Natural killer cell (primary cell): ENCODE data around the gene BUD31. TPM values are rescaled to one million over a fixed set of nuclear protein-coding genes. Genes with fewer than 3 reads are reported as not detected.

Source experiments
- ATAC-seq, 3 donors: fragments of 150-1000 bp in 2 of 3; fragments of 200-7000 bp in 1 of 3; cut with Tn5 transposase; 1 replicate in 1 of 3; 2 replicates in 2 of 3; pipeline ENCODE4 v1.10.0; 2021; ENCODE audit warnings: mild to moderate bottlenecking in 2 of 3, moderate library complexity in 2 of 3
- DNase-seq, 2 donors: peaks; one replicate each; pipeline versions ENCODE4 v3.0.0 to v3.0.0-alpha.2; 2013 to 2021; ENCODE audit warnings: mixed read lengths in 1 of 2
- H3K27ac ChIP-seq: one replicate; pipeline ENCODE4 v1.5.1; 2013; ENCODE audit warnings: mild to moderate bottlenecking, low read length
- H3K27me3 ChIP-seq: one replicate; pipeline ENCODE4 v1.6.1; 2013; ENCODE audit warnings: low read length; ENCODE audit not compliant: control insufficient read depth, insufficient read depth
- H3K36me3 ChIP-seq: one replicate; pipeline ENCODE4 v1.6.1; 2013; ENCODE audit warnings: low read length; ENCODE audit not compliant: control insufficient read depth, insufficient read depth
- H3K4me1 ChIP-seq: one replicate; pipeline ENCODE4 v1.6.1; 2013; ENCODE audit warnings: low read length; ENCODE audit not compliant: control insufficient read depth, insufficient read depth
- H3K4me3 ChIP-seq: one replicate; pipeline ENCODE4 v1.5.1; 2013; ENCODE audit warnings: low read length
- H3K9me3 ChIP-seq: one replicate; pipeline ENCODE4 v1.6.1; 2013; ENCODE audit warnings: low read length; ENCODE audit not compliant: control insufficient read depth, insufficient read depth
- H3K27ac Mint-ChIP-seq, 2 donors: one replicate each; pipeline ENCODE4 v1.8.0; 2022; ENCODE audit warnings: mild to moderate bottlenecking in 2 of 2, mixed read lengths in 2 of 2, moderate library complexity in 1 of 2
- H3K27me3 Mint-ChIP-seq, 2 donors: one replicate each; pipeline ENCODE4 v1.8.0; 2022; ENCODE audit warnings: low read depth in 2 of 2, mixed read lengths in 2 of 2
- H3K36me3 Mint-ChIP-seq: one replicate; pipeline ENCODE4 v1.8.0; 2022; ENCODE audit warnings: mixed read lengths
- H3K4me1 Mint-ChIP-seq, 2 donors: one replicate each; pipeline ENCODE4 v1.8.0; 2022; ENCODE audit warnings: mixed read lengths in 2 of 2
- H3K4me3 Mint-ChIP-seq: one replicate; pipeline ENCODE4 v1.8.0; 2022; ENCODE audit warnings: mild to moderate bottlenecking, moderate library complexity, mixed read lengths
- H3K9me3 Mint-ChIP-seq, 2 donors: one replicate each; pipeline ENCODE4 v1.8.0; 2022; ENCODE audit warnings: mixed read lengths in 2 of 2
- WGBS: methylation state at CpG from one replicate; pipeline ENCODE4 v1.1.7; 2013; ENCODE audit warnings: missing lambda C conversion rate; ENCODE audit not compliant: insufficient coverage; 5-methylcytosine and 5-hydroxymethylcytosine counted together
- intact Hi-C: fragments of 100-400 bp; cut with micrococcal nuclease; formaldehyde crosslinking; loops from one replicate; pipeline ENCODE4 v1.14.2; 2022
- total RNA-seq, 4 donors: library from RNA; stranded (reverse); fragments of 120-200 nt in 1 of 4; gene quantifications; one replicate each; pipeline versions ENCODE4 v1.2.3 to v1.2.4, GENCODE V29; 2013 to 2022
- TF ChIP-seq, protein P1 (sequence below): fragments of 200-600 bp; IDR thresholded peaks from one replicate; pipeline ENCODE4 v1.8.0; 2022; ENCODE audit warnings: antibody characterized with exemption

The BUD31 gene
- total RNA-seq, 3 donors from 2014 or later (not counting 1 experiment from before 2014, with no cell fraction given): 145 to 190 (median 187) TPM

DNA sequence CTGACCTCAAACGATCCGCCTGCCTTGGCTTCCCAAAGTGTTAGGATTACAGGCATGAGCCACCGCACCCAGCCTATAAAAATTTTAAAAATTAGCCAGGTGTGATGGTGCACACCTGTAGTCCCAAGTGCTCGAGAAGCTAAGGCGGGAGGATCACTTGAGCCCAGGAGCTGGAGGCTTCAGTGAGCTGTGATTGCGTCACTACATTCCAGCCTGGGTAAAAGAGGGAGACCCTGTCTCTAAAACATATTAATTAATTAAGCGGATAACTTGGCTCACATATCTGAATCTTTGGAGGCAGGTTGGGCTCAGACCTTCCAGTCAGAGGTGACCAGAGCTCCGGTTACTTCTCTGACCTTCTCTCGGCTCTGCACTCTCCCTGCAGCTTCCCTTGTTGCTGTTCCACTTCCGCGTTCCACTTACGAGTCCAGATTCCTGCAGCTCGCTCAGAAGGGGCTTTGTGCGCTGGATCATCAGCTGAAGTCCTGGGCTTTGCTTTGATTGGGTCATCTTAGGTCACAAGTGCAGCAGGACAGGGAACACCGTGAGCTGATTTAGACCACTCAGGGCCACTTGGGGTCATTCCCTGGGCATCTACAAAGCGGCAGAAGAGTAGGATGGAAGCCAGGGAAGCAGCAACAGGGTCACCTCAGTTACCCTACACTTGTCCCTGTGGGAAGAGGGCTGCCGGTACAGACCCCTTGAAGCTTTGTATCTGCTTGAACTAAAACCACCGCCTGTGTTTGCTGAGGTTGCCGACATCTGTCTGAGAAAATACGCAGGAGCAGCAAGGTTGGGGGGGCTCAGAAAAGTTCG lies 36.3 kb upstream of the BUD31 start:
- Mint-ChIP-seq H3K4me1 (peaks cover 7 to 13% of the 10 kb centered on the region in 2 donors), H3K4me3 (peak overlapping the region; percentile 85), H3K27ac (peak overlapping the region; percentile 75 to 97), H3K36me3 (no peaks in the 10 kb centered on the region), H3K27me3 (no peaks in the 10 kb centered on the region), H3K9me3 (no peaks in the 10 kb centered on the region)
- ATAC-seq (no peak), DNase-seq (peak in 1 of 2 donors; percentile 57)
- Histone ChIP-seq H3K4me1 (peaks cover 23% of the 10 kb centered on the region), H3K27me3 (no peaks in the 10 kb centered on the region), H3K27ac (no peak overlapping the region), H3K9me3 (no peaks in the 10 kb centered on the region), H3K4me3 (no peak overlapping the region), H3K36me3 (no peaks in the 10 kb centered on the region)
- WGBS: 95% methylated on average over 21 of the region's 21 CpGs
- intact Hi-C loops: loop anchor here (5.0 to 10.0 kb wide), 2 partner anchors 35 to 132 kb away; partner anchors contain the start of genes BUD31, PDAP1, ZKSCAN5 and ZNF394
- TF ChIP-seq, protein P1, sequence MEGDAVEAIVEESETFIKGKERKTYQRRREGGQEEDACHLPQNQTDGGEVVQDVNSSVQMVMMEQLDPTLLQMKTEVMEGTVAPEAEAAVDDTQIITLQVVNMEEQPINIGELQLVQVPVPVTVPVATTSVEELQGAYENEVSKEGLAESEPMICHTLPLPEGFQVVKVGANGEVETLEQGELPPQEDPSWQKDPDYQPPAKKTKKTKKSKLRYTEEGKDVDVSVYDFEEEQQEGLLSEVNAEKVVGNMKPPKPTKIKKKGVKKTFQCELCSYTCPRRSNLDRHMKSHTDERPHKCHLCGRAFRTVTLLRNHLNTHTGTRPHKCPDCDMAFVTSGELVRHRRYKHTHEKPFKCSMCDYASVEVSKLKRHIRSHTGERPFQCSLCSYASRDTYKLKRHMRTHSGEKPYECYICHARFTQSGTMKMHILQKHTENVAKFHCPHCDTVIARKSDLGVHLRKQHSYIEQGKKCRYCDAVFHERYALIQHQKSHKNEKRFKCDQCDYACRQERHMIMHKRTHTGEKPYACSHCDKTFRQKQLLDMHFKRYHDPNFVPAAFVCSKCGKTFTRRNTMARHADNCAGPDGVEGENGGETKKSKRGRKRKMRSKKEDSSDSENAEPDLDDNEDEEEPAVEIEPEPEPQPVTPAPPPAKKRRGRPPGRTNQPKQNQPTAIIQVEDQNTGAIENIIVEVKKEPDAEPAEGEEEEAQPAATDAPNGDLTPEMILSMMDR: no peak

DNA sequence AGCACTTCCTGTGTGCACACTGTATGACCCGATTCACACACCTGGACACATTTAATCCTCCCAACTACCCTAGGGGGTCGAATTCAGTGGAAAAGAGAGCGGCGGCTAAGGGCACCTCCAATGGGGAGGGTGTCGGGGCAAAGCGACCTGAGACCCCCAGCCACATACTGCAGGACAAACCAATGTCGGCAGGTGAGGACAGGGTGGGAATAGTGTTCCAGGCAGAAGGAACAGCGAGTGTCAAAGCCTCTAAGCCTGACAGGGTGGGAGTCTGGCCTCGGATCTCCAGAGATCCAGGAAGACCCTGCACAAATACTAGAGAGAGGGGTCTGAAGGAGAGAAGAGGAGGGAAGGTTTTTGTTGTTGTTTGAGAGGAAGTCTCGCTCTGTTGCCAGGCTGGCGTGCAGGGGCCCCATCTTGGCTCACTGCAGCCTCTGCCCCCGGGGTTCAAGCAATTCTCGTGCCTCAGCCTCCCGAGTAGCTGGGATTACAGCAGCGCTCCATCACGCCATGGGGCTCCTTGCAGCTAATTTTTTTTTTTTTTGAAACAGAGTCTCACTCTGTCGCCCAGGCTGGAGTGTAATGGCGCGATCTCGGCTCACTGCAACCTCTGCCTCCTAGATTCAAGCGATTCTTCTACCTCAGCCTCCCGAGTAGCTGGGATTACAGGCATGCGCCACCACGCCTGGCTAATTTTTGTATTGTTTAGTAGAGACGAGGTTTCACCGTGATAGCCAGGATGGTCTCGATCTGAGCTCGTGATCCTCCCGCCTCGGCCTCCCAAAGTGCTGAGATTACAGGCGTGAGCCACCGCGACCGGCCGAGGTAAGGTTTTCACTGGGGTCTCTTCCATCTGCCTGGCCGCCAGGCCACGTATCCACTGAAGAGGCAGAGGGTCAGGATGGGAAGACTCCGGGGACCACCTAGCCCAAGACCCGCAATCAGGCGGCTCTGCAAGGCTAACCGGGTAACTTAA lies 35.4 kb upstream of the BUD31 start:
- Mint-ChIP-seq H3K36me3 (no peaks in the 10 kb centered on the region), H3K27me3 (no peaks in the 10 kb centered on the region), H3K27ac (peak overlapping the region; percentile 75 to 97), H3K4me3 (peak overlapping the region; percentile 85), H3K4me1 (peaks cover 11 to 19% of the 10 kb centered on the region in 2 donors), H3K9me3 (no peaks in the 10 kb centered on the region)
- Histone ChIP-seq H3K27ac (no peak overlapping the region), H3K4me1 (peaks cover 31% of the 10 kb centered on the region), H3K27me3 (no peaks in the 10 kb centered on the region), H3K4me3 (peak overlapping the region; percentile 76), H3K9me3 (no peaks in the 10 kb centered on the region), H3K36me3 (peaks cover 6% of the 10 kb centered on the region)
- DNase-seq: no peak
- 84% methylated on average over 38 of the region's 41 CpGs for WGBS
- TF ChIP-seq, protein P1: no peak
- intact Hi-C loops: loop anchor here (5.0 to 10.0 kb wide), 2 partner anchors 34 to 131 kb away; partner anchors contain the start of genes BUD31, PDAP1, ZKSCAN5 and ZNF394
- ATAC-seq: no peak

GRCh38 chr7:99374111-99375064 lies 34.4 kb upstream of the BUD31 start, which contains the start of gene ARPC1B:
Gene ARPC1B, plus strand, starts transcription at chr7:99374730. Its CDS starts 10,985 bp downstream, at chr7:99385715.
- DNase-seq: peak; percentile 72 to 94
- H3K27ac ChIP-seq: peak within 1 kb of the TSS; percentile 71
- H3K27me3 ChIP-seq: no peaks in the 10 kb centered on the region
- H3K4me1 ChIP-seq: peaks cover 41% of the 10 kb centered on the region
- Mint-ChIP-seq H3K27ac (peak within 1 kb of the TSS; percentile 86 to 97), H3K4me1 (peaks cover 17 to 26% of the 10 kb centered on the region in 2 donors), H3K4me3 (peak within 1 kb of the TSS; percentile 85), H3K9me3 (no peaks in the 10 kb centered on the region), H3K27me3 (no peaks in the 10 kb centered on the region), H3K36me3 (no peaks in the 10 kb centered on the region)
- TF ChIP-seq, protein P1: no peak
- H3K9me3 ChIP-seq: no peaks in the 10 kb centered on the region
- peaks cover 6% of the 10 kb centered on the region for H3K36me3 ChIP-seq
- peak; percentile 71 to 90 (median 84) for ATAC-seq
- intact Hi-C loops: loop anchor here (5.0 to 10.0 kb wide), 2 partner anchors 33 to 130 kb away; partner anchors contain the start of genes BUD31, PDAP1, ZKSCAN5 and ZNF394
- WGBS: under 1% methylated on average over 95 of the region's 95 CpGs
- peak within 1 kb of the TSS; percentile 76 for H3K4me3 ChIP-seq
